Glomerular endothelial cell (primary cell): ENCODE results near the gene TNNC1. TPM values are rescaled to one million over a fixed set of nuclear protein-coding genes. Genes with fewer than 3 reads are reported as not detected.

Source experiments
- DNase-seq: peaks from one replicate; pipeline ENCODE4 v3.0.0-alpha.2; 2011; ENCODE audit warnings: low read depth, low spot score; ENCODE audit errors: extremely low read depth
- total RNA-seq: library from RNA; depleted of rRNA; stranded (reverse); fragments of >200 nt; gene quantifications from 2 replicates; pipeline ENCODE4 v1.2.3, GENCODE V29; 2015

TNNC1 gene
- total RNA-seq, 1 donor from 2014 or later: not detected

- no peak for DNase-seq
Observed at GRCh38 chr3:52402706-52403270, 51.1 kb downstream of the TNNC1 start.

- DNase-seq: no peak
Observed at GRCh38 chr3:52402101-52402521, 51.7 kb downstream of the TNNC1 start.

GRCh38 chr3:52401551-52401950 lies 52.3 kb downstream of the TNNC1 start:
- no peak for DNase-seq

Other genes starting within 250 kb of the TNNC1 start
- gene TLR9, start 228.4 kb downstream of the TNNC1 start, total RNA-seq: not detected in 2 replicates
- 136 and 166 TPM in 2 replicates for gene TWF2, start 214.9 kb downstream of the TNNC1 start, total RNA-seq
- 7.4 and 10.4 TPM in 2 replicates for gene PPM1M, start 208.3 kb downstream of the TNNC1 start, total RNA-seq
- gene WDR82, start 175.4 kb downstream of the TNNC1 start, total RNA-seq: 52.8 and 53.0 TPM in 2 replicates
- gene GLYCTK, start 166.2 kb downstream of the TNNC1 start, total RNA-seq: 12.3 and 14.2 TPM in 2 replicates
- gene DNAH1, start 137.7 kb downstream of the TNNC1 start, total RNA-seq: 3.2 and 9.9 TPM in 2 replicates
- 74.0 and 80.9 TPM in 2 replicates for gene BAP1, start 44.0 kb downstream of the TNNC1 start, total RNA-seq
- 3.4 and 4.0 TPM in 2 replicates for gene PHF7, start 43.4 kb downstream of the TNNC1 start, total RNA-seq
- 4.9 and 61.3 TPM in 2 replicates for gene SEMA3G, start 8.9 kb downstream of the TNNC1 start, total RNA-seq
- 90.7 and 113 TPM in 2 replicates for gene NISCH, start 1.6 kb upstream of the TNNC1 start, total RNA-seq
- 277 and 404 TPM in 2 replicates for gene STAB1, start 41.3 kb upstream of the TNNC1 start, total RNA-seq
- gene NT5DC2, start 79.8 kb upstream of the TNNC1 start, total RNA-seq: 134 and 228 TPM in 2 replicates
- gene UQCC5, start 82.6 kb upstream of the TNNC1 start, total RNA-seq: 0.97 and 23.6 TPM in 2 replicates
- 56.9 and 78.4 TPM in 2 replicates for gene PBRM1, start 231.9 kb upstream of the TNNC1 start, total RNA-seq
- gene GNL3, start 232.0 kb upstream of the TNNC1 start, total RNA-seq: 59.8 and 70.0 TPM in 2 replicates